SW 1271 (cell line): Measurements from ENCODE around the gene SUN2.

Experiments used
- DNase-seq, 2 experiments: peaks; one replicate each; lab custom pipeline; 2025; lab: John Stamatoyannopoulos, UW

Gene SUN2

DNA sequence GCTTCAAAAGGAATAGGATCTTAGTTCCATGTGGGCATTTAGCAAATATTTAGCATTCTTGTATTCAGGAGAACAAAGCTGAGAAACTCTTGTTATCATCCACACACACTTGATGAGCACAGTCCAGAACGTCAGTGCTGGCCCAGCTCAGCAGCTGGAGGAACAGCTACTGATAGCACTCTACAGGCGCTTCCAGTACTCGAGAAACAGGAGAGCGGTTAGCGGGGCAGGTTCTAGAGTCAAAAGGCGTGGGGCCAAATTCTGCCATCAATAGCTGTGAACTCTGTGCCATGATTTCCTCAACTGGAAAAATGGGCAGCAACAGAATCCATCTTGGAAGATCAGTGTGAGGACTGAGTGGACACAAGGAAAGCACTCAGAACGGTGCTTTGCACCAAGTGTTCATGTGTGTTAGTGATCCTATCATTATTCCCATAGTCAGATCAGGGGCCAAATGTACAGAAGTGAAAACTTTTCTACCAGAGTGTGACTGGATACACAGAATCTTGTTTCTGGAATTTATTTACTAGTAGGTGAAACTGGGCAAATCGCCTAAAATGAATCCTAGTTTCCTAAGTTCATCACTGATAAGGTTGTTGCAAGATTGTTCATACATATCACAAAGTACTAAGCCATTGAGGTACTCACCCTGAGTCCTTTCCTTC, 58.2 kb downstream of the SUN2 start:
- DNase-seq, result no peak

DNA sequence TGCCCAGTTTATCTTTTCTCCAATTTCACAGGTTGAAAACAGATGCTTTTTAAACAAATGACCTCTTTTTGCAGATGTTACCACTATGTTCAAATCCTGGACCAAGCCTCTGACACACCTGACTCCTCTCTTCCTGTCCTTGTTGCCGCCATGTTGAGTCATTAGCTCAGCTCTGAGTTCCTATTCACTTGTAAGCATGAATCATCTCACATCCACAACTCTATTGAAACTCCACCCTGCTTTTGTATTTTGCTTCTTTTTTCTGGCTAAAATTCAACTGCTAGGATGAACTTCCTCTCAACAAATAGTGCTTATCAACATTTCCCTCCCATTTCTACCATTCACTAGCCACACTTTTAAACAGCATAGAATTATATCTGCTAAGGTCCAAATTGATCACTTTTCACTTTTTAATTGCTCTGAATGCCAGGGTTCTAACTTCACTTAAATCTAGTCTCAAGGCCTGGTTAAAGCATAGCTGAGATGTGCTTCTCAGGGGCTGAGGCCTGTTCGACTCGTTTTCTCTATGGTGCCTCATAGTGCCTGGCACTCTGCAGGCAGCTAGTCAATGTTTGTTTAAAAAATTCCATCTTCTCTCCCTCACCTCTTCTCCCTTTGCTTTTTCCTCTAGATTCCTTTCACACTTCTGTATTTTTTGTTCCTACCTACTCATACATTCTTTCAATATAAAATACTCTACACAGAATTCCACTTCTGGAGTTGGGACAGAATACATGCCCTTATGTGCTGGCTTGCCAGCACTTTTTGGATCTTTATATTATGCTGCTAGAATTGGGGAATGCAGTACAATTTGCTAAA, 59.0 kb downstream of the SUN2 start:
- peak; percentile 32 to 77 for DNase-seq

DNA sequence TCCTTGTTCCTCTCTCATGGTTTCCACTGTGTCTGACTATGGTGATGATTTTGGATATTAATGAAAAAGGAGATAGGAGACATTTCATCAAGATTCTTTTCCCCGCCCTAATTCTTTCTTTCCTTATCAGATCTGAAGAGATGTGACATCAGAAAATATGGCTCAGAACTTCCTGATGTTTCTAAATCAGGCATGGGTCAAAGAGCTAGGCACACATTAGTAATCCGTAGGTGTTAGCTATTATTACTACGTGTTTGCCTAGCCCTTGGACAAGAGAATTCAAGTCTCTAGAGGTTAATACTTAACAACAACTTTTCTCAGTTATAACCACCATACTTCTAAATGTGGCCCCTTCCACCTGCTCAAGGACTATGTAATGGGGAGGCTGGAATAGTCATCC, 60.9 kb downstream of the SUN2 start:
- DNase-seq, result no peak

DNA sequence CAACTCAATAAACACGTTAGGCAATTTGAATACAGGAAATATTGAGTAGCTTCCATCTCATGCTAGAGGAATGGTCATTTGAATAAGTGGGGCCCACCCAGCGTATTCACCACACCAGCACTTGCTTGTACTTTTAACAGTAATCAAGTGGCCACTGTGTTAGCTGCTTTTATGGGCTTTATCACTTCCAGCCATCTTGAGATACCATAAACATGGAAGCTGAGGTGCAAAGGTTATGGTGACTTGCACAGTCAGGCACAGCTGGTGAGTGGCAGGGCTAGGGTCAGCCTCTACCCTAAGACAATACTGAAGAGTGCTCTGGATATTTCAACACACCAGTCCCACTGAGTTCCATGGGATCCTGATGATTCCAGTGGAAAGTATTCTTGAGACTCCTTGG, 61.7 kb downstream of the SUN2 start:
- no peak for DNase-seq

DNA sequence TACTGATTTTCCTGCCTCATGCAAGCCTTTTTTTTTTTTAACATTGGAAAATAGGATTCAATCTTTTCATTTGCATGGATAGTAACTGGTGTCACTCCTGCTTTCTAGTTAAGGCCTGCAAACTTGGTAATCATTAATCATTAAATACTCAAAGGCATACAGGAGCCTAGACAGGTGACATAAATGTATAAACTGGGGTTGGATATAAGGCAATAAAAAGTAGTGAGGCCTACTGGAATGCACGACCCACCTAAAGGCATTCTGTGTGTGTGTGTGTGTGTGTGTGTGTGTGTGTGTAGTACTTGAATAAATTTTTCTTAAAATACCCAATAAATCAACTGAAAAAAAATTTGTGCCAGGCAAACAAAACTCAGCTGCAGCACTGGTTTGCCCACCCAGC, 66.1 kb downstream of the SUN2 start:
- DNase-seq, result no peak

DNA sequence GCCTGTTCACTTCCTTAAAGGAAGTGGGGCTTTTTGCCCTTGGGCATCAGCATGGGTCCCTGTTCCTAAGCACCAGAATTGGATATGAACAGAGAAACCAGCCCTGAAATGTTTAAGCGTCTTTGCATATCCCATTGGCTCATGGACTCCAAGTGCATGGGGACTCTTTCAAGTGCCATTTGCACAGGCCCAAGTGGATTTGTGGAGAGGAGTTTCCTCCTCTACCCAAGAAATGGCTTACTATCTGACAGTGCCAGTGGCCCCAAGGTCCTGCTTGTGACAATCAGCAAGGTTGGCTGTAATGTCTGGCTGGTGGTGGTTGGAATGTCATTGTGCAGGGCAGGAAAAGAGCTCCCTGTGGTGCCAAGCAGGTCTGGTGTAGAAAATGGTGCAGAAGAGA, 70.0 kb downstream of the SUN2 start:
- DNase-seq, result no peak

DNA sequence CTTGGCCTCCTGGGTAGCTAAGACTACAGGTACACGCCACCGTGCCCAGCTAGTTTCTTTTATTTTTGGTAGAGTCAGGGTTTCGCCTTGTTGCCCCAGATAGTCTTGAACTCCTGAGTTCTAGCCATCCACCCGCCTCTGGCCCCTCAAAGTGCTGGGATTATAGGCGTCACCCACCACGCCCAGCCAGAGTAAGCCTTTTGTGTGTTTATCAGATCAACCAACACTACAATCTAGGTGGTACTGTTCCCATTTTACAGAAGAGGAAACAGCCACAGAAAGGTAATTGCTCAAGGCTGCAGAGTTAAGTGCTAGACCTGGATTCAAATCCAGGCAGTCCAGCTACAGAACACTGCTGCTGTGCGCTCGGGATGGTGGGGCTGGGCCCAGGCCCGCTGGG, 70.9 kb downstream of the SUN2 start:
- DNase-seq, result no peak
